ENCODE results near the gene EIF2B4. TPM values are rescaled to one million over a fixed set of nuclear protein-coding genes. Genes with fewer than 3 reads are reported as not detected.

EIF2B4 gene
- total RNA-seq, 1 experiment from 2014 or later: 57.2 TPM

DNA sequence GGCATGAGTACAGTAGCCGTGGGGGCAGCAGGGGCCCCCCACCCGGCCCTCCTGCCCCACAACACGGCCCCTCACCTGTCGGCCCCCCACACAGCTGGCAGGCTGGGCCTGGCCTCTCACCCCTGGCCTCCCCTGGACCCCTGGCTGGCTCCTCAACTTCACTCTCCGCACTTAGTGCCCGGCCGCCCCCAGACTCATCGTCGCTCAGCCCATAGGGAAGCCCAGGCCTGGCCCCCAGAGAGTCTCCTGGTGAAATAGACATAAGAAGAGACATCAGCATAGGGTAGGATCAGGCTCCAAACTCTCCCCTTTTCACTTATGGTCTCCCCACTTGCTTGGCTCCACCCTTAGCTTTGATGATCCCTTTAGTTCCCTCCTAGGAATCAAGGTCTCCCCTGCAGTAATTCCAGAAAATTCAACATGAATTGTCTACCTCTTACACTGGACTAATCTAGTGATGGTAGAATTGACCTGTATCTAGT lies 8.7 kb upstream of the EIF2B4 start:
- no TSS peak for BruUV-seq (replicated peaks)
- Histone ChIP-seq H3K4me1 (ENCODE audit: control insufficient read depth, insufficient read depth, low read length) (peaks cover 40% of the 10 kb centered on the region), H3K36me3 (ENCODE audit: control insufficient read depth, insufficient read depth, low read length) (peaks cover 6% of the 10 kb centered on the region), H3K9me3 (ENCODE audit: control insufficient read depth, insufficient read depth, low read depth, low read length) (no peaks in the 10 kb centered on the region), H3K27me3 (ENCODE audit: control insufficient read depth, insufficient read depth, low read length) (no peaks in the 10 kb centered on the region), H3K27ac (ENCODE audit: low read length) (peak overlapping the region; percentile 96), H3K4me3 (ENCODE audit: low read depth in 2 of 2, low read length in 2 of 2) (peak overlapping the region; percentile 91 to 93)
- ChIA-PET POLR2A (no interaction called here), CTCF (interaction anchor here (0.6 kb wide), 1 partner anchor 13 kb away, joined by 4 read pairs; no protein-coding TSS in a partner anchor)
- intact Hi-C loops (cut with micrococcal nuclease; ENCODE audit: unreplicated experiment): no loop called here
- ATAC-seq (no peak), DNase-seq (ENCODE audit: low read depth, low spot score) (no peak)
- TF ChIP-seq SIN3A (IDR thresholded peaks at IDR 0.05; ENCODE audit: borderline replicate concordance, insufficient read depth, low read depth, low read length): no peak
- TF ChIP-seq TCF7L2 (IDR thresholded peaks at IDR 0.05; ENCODE audit: low read depth, low read length): no peak
- TF ChIP-seq POLR2AphosphoS5 (IDR thresholded peaks at IDR 0.05; ENCODE audit: low read depth, low read length): no peak
- no peak for TF ChIP-seq REST (IDR thresholded peaks at IDR 0.05; ENCODE audit: insufficient read depth in 1 of 2, low read depth in 2 of 2, low read length in 1 of 2)
- TF ChIP-seq, protein P1, sequence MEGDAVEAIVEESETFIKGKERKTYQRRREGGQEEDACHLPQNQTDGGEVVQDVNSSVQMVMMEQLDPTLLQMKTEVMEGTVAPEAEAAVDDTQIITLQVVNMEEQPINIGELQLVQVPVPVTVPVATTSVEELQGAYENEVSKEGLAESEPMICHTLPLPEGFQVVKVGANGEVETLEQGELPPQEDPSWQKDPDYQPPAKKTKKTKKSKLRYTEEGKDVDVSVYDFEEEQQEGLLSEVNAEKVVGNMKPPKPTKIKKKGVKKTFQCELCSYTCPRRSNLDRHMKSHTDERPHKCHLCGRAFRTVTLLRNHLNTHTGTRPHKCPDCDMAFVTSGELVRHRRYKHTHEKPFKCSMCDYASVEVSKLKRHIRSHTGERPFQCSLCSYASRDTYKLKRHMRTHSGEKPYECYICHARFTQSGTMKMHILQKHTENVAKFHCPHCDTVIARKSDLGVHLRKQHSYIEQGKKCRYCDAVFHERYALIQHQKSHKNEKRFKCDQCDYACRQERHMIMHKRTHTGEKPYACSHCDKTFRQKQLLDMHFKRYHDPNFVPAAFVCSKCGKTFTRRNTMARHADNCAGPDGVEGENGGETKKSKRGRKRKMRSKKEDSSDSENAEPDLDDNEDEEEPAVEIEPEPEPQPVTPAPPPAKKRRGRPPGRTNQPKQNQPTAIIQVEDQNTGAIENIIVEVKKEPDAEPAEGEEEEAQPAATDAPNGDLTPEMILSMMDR (IDR thresholded peaks at IDR 0.05): no peak
- in situ Hi-C loops (cut with HindIII; ENCODE audit: low pct_unique_long_range_greater_than_20kb, low sequenced_read_pairs): no loop called here

GRCh38 chr2:27378096-27378808 lies 8.1 kb upstream of the EIF2B4 start:
- TF ChIP-seq SIN3A (IDR thresholded peaks at IDR 0.05; ENCODE audit: borderline replicate concordance, insufficient read depth, low read depth, low read length) (no peak), TCF7L2 (IDR thresholded peaks at IDR 0.05; ENCODE audit: low read depth, low read length) (no peak), REST (IDR thresholded peaks at IDR 0.05; ENCODE audit: insufficient read depth in 1 of 2, low read depth in 2 of 2, low read length in 1 of 2) (no peak), POLR2AphosphoS5 (IDR thresholded peaks at IDR 0.05; ENCODE audit: low read depth, low read length) (0 out of 2 replicates have a peak, but pooled peaks have one; percentile 3)
- TF ChIP-seq, protein P1 (IDR thresholded peaks at IDR 0.05): peak; percentile 76; the same call in 1 of the 2 replicates
- CTCF ChIA-PET: interaction anchor here (0.6 kb wide), 1 partner anchor 12 kb away, joined by 4 read pairs; no protein-coding TSS in a partner anchor
- ATAC-seq: peak; percentile 17; the same call in 1 of the 2 replicates
- Histone ChIP-seq H3K27ac (ENCODE audit: low read length) (peak overlapping the region; percentile 11), H3K9me3 (ENCODE audit: control insufficient read depth, insufficient read depth, low read depth, low read length) (no peaks in the 10 kb centered on the region), H3K4me1 (ENCODE audit: control insufficient read depth, insufficient read depth, low read length) (peaks cover 40% of the 10 kb centered on the region), H3K4me3 (ENCODE audit: low read depth in 2 of 2, low read length in 2 of 2) (no peak overlapping the region), H3K27me3 (ENCODE audit: control insufficient read depth, insufficient read depth, low read length) (no peaks in the 10 kb centered on the region), H3K36me3 (ENCODE audit: control insufficient read depth, insufficient read depth, low read length) (peaks cover 8% of the 10 kb centered on the region)
- in situ Hi-C loops (cut with HindIII; ENCODE audit: low pct_unique_long_range_greater_than_20kb, low sequenced_read_pairs): no loop called here
- DNase-seq (ENCODE audit: low read depth, low spot score): no peak
- intact Hi-C loops (cut with micrococcal nuclease; ENCODE audit: unreplicated experiment): no loop called here
- POLR2A ChIA-PET: no interaction called here
- no TSS peak for BruUV-seq (replicated peaks)
